Measurements from ENCODE around the gene MME. TPM values are rescaled to one million over a fixed set of nuclear protein-coding genes. Genes with fewer than 3 reads are reported as not detected.

The MME gene
- total RNA-seq, 1 donor from 2014 or later, result 0.60 TPM

Other genes starting within 250 kb of the MME start
- not detected for gene STRIT1, start 213.4 kb downstream of the MME start, total RNA-seq

All from esophagus mucosa (tissue), 1 donor.